Activated T-cell treated with anti-CD3 and anti-CD28 coated beads, Interleukin-2, amount 50 U/mL, for 24 hours (primary cell): Measurements from ENCODE around the gene ADSS1.

Experiments used
- DNase-seq: peaks from one replicate; pipeline ENCODE4 v3.0.0-alpha.2; 2020
- H3K27ac Mint-ChIP-seq: 2 replicates; pipeline ENCODE4 v1.8.0; 2020; ENCODE audit warnings: mild to moderate bottlenecking, mixed read lengths
- H3K27me3 Mint-ChIP-seq: 2 replicates; pipeline ENCODE4 v1.8.0; 2020; ENCODE audit warnings: mixed read lengths
- H3K36me3 Mint-ChIP-seq: 2 replicates; pipeline ENCODE4 v1.8.0; 2020; ENCODE audit warnings: low read depth, mixed read lengths
- H3K4me1 Mint-ChIP-seq: 2 replicates; pipeline ENCODE4 v1.8.0; 2020; ENCODE audit warnings: low read depth, mixed read lengths
- H3K4me3 Mint-ChIP-seq: 2 replicates; pipeline ENCODE4 v1.8.0; 2020; ENCODE audit warnings: mild to moderate bottlenecking, moderate library complexity, mixed read lengths
- H3K9me3 Mint-ChIP-seq: 2 replicates; pipeline ENCODE4 v1.8.0; 2020; ENCODE audit warnings: mixed read lengths

The ADSS1 gene

DNA sequence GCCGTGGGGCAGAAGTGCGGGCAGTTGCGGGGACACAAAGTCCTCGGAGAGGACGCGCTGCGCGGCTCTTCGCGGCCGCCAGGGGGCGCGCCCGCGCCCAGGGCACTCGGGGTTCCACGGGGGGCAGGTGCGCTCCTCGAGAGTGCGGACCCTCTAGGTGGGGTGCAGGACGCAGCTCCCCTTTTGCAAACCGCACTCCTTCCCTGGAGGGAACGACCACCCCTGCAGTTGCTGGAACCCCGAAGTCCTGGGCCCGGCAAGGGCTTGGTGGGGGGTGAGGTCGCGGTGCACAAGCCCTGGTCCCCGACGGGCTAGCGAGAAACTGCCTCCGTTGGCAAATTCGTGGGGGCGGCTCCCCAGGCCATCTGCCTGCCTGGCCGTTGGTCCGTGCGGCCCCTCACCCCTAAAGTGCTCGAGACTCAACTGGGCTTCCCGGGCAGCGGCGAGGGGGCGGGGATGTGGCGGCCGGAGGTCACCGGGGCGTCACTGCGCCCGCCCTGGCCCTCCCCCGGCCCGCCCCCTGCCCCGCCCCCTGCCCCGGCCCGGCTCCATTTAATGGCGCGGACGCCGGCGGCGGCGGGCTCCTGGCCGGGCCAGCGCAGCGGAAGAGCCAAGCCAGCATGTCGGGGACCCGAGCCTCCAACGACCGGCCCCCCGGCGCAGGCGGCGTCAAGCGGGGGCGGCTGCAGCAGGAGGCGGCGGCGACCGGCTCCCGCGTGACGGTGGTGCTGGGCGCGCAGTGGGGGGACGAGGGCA, at the start of gene ADSS1:
TSS of gene ADSS1 (plus strand) at position 579 of the 756 bp plus-strand sequence. CDS start at position 621, 42 bp downstream.
- no peaks in the 10 kb centered on the region for H3K4me1 Mint-ChIP-seq
- H3K9me3 Mint-ChIP-seq = no peaks in the 10 kb centered on the region
- H3K36me3 Mint-ChIP-seq = peaks cover 14% of the 10 kb centered on the region
- peak; percentile 85 for DNase-seq
- H3K27ac Mint-ChIP-seq = no peak within 1 kb of the TSS
- H3K27me3 Mint-ChIP-seq = no peaks in the 10 kb centered on the region
- H3K4me3 Mint-ChIP-seq = peak within 1 kb of the TSS; percentile 67

DNA sequence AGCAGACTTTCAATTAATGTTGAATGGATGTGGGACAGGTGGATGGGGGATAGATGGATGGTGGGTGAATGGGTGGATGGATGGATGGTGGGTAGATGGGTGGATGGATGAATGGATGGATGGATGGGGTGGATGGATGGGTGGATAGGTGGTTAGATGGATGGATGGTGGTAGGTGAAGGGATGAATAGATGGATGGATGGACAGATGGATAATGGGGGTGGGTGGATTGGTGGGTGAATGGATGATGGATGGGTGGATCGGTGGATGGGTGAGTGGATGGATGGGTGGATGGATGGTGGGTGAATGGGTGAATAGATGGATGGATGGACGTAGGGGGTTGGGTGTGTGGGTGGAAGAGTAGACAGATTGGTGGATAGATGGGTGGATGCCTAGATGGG, 48.6 kb upstream of the ADSS1 start:
- DNase-seq = no peak
- H3K4me3 Mint-ChIP-seq = no peak overlapping the region
- no peaks in the 10 kb centered on the region for H3K9me3 Mint-ChIP-seq
- H3K4me1 Mint-ChIP-seq = peaks cover 29% of the 10 kb centered on the region
- no peaks in the 10 kb centered on the region for H3K36me3 Mint-ChIP-seq
- no peaks in the 10 kb centered on the region for H3K27me3 Mint-ChIP-seq
- H3K27ac Mint-ChIP-seq = no peak overlapping the region

DNA sequence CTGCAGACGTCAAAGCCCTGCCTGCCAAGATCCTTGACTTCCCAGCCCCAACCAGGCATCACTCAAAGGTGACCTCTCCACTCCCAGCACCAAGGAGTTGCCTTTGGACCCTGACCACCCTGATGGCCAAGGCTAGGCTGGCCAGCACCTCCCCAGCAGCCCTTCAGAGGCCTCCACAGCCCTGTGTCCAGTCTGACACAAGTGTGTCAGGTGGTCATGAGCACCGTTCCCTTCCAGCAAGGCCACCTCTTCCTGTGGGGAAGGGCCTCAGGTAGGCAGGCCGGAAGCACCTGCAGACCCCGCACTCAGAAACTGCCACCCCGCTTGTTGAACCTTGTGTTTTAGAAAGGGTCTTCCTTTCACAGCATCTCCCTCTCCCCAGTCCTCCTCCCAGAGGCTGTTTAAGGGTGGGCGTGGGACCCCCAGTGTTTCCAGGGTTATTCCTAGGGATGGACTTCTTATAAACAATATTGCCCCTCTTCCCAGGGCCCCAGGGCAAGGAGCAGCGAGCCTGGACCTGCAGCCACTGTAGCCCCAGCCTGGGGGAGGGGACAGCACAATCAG, 47.8 kb upstream of the ADSS1 start:
- DNase-seq = no peak
- H3K27ac Mint-ChIP-seq = no peak overlapping the region

DNA sequence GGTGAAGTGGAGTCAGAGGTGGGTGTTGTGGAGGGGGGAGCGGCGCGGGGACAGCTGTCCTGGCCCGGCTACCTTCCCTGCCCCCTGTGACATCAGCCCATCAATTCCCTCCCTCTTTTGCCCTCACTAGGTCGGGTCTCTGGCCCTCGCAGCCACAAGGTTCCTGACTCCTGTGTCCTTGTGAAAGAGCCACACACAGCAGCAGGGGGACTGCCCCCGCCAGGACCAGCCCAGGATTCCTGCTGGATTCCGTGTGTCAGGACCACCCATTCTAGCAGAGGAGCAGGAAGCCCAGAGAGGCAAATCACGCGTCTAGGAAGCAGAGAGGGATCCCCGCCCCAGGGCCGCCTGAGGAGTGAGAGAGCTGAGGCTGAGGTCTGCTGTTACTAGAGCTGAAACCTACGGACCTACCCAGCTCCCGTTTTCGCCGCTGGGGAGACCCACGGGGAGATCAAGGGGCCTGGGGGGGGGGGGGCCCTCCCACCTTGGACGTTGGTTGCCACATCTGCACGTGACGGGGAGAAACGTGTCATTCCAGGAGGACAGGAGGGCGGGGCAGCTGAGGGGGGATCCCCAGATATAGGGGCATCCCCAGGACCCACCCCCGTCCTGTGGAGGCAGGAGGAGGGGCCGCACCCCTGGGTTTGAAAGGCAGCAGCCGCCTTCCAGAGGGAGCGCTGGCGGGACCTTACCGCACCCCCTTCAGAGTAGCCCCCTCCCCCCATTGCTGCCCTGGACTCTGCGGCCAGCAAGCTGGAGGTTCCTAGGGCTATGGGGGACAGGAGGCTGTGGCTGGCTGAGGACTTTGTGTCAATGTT, 47.1 kb upstream of the ADSS1 start:
- peak overlapping the region; percentile 72 for H3K4me3 Mint-ChIP-seq
- peak; percentile 77 for DNase-seq
- no peaks in the 10 kb centered on the region for H3K27me3 Mint-ChIP-seq
- peak overlapping the region; percentile 91 for H3K27ac Mint-ChIP-seq
- no peaks in the 10 kb centered on the region for H3K36me3 Mint-ChIP-seq
- peaks cover 29% of the 10 kb centered on the region for H3K4me1 Mint-ChIP-seq
- H3K9me3 Mint-ChIP-seq = no peaks in the 10 kb centered on the region

More for the DNA sequence above, 47.8 kb upstream of the ADSS1 start:
- H3K4me1 Mint-ChIP-seq = peaks cover 29% of the 10 kb centered on the region
- no peaks in the 10 kb centered on the region for H3K9me3 Mint-ChIP-seq
- no peak overlapping the region for H3K4me3 Mint-ChIP-seq
- no peaks in the 10 kb centered on the region for H3K27me3 Mint-ChIP-seq
- H3K36me3 Mint-ChIP-seq = no peaks in the 10 kb centered on the region

DNA sequence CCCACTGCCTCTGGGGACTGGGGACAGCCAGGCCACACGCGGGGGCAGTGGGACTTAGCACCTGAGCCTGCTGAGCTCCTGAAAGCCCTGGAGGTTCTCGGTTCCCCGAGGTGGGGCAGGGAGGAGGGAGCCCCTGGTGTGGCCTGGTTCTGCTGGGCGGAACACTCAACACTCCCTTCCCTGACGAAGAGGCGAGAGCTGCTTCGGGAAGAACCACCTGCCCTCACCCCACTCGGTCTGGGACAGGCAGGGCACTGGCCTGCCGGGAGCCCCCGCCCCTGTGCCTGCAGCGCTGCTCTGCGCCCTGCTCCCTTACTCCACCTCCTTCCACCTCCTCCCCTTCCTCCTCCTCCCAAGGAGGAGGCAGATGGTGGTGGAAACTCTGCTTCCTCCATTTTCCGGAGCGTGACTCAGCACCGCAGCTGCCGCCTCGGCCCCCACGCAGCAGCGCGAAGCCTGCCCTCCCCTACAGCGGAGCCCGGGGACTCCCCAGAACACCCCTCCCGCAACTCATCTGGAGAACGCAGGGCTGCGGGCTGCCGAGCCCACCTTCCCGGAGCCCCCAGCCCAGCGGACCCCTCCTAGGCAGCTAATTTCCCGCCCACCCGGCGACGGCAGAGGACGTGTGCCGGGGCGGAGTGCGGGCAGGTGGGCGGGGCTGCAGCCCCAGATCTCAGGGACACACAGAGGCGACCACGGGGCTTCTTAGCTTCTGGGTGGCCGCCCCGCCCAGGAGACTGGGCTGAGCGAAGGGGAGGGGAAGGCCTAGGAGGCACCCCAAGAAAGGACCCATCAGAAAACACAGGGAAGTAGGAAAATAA, 46.3 kb upstream of the ADSS1 start:
- DNase-seq = peak; percentile 89
- no peaks in the 10 kb centered on the region for H3K9me3 Mint-ChIP-seq
- H3K36me3 Mint-ChIP-seq = no peaks in the 10 kb centered on the region
- peak overlapping the region; percentile 91 for H3K27ac Mint-ChIP-seq
- H3K4me3 Mint-ChIP-seq = peak overlapping the region; percentile 72
- H3K4me1 Mint-ChIP-seq = peaks cover 29% of the 10 kb centered on the region
- no peaks in the 10 kb centered on the region for H3K27me3 Mint-ChIP-seq

DNA sequence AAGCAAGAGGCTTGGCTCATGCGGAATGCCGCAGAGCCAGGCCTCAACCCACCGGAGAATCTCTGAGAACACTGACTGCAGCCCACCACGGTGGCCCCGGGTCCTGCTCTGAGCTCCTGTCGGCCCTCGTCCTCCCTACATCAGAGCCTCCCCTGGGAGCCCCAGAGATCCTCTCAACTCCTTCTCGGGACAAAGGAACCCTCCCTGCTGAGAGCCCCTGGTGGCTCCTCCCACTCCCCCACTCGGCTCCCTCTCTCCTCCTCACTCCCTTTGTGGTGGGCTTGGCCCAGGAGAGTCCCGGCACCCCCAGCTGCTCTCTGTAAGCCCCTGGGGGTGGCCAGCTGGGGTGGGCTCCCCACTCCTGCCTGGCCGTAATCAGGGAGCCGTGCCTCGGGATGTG, 45.7 kb upstream of the ADSS1 start:
- Mint-ChIP-seq H3K36me3 (no peaks in the 10 kb centered on the region), H3K4me3 (peak overlapping the region; percentile 72), H3K27me3 (no peaks in the 10 kb centered on the region), H3K9me3 (no peaks in the 10 kb centered on the region), H3K4me1 (peaks cover 29% of the 10 kb centered on the region), H3K27ac (peak overlapping the region; percentile 91)
- no peak for DNase-seq

DNA sequence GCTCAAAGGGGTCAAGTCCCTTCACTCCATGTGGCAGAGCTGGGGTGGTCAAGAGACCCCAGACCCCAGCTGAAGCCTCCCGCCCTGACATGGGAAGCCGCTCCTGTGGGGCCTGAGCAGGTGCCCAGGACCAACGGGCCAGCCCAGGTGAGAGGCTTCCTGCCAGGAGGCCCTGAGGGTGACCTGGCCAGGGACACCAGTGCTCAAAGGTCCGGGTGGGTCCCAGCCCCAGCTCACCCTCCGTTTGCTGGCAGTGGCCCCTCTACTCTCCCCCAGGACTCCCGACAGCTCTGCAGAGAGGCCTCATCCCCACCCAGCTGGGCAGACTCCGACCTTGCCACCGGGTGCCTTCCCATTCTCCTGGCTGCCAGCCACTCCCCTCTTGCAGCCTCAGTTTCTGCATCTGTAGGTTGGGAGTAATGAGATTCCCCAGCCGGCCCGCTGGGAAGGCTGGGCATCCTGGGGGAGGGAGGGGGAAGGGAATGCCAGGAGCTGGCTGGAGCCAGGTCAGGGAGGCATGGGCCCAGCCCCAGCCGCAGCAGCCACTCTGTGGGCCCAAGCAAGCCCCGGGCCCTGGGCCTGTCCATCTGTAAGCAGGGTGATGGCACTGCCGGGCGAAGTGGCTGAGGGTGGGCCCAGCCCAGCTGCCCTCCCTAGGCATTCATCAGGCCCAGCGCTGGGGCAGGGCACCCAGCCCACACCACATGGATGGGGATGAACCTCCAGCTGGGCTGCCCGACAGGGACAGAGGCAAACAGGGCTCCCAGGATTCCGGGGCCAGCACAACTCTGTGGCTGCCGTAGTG, 44.9 kb upstream of the ADSS1 start:
- no peaks in the 10 kb centered on the region for H3K36me3 Mint-ChIP-seq
- peak overlapping the region; percentile 72 for H3K4me3 Mint-ChIP-seq
- DNase-seq = peak; percentile 31
- H3K27ac Mint-ChIP-seq = no peak overlapping the region
- H3K4me1 Mint-ChIP-seq = peaks cover 25% of the 10 kb centered on the region
- no peaks in the 10 kb centered on the region for H3K27me3 Mint-ChIP-seq
- H3K9me3 Mint-ChIP-seq = no peaks in the 10 kb centered on the region

DNA sequence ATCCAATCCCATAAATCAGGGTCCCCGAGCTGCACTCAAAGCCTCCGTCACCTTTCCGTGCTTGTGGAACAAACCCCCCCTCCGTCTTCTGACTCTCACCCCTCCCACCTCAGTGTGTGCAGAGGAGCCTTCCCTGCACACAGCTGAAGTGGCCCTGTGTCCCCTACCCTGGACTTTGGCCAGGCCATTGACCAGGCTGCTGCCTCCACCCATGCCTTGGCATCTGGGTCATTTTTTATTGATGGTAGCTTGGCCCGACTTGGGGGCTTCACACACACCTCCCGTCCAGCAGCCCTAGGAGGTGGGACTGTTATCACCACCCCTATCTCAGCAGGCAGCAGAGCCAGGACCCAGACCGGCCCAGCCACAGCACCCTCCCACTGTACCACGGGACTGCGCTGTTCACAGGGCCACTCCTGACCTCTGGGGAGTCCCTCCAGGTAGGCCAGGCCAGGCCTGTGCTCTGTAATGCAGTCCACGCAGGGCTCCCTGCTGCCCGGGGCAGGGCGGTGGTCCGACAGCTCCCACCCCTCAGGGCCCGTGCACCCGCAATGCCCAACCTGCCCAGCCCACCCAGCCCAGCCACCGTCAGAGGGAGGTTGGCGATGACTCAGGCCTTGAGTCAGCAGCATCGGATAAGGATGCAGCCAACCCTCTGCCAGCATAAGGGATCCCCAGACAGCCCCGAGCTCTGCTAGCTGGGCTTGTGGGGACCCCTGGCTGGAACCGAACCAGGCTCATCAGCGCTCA, 43.8 kb upstream of the ADSS1 start:
- Mint-ChIP-seq H3K9me3 (no peaks in the 10 kb centered on the region), H3K4me3 (no peak overlapping the region), H3K4me1 (peaks cover 23% of the 10 kb centered on the region), H3K27me3 (no peaks in the 10 kb centered on the region), H3K36me3 (no peaks in the 10 kb centered on the region), H3K27ac (no peak overlapping the region)
- no peak for DNase-seq

DNA sequence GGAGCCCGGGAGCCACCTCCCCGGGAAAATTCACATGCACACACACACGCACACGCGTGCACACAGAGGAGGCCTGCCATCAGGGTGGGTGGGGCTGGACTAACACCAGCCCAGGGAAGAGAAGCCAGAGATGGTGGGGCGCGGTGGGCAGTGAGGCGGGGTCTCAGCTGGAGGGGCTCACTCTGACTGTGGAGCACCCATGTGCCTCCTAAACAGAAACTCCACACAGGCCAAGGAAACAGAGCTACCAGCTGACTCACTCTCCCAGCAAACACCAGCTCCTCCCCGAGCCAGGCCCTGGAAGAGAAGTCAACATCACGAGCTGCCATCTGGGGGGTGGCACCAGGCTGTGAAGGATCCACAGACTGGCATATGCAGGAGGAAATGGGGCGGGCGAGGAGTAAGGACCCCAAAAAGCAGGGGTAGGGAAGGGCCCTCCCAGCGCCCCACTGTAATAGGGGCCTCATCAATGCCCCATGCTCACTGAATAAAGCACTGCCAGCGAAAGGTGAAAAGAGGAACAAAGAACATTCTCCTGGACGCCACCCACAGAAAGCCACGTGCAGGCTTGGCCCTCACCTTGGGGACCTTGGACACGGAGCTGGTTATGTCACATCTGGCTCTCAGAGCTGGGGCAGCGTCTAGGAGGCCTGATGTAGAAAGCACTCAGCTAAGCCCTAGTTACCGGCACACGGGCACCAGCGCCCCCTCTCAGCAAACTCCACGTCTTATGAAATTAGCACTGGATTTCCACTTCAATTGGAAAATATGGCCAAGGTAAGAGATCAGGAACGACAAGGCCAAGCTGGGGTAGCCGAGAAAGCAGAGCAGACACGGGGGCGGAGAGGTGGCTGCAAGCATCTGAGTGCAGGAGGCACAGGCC, 43.0 kb upstream of the ADSS1 start:
- Mint-ChIP-seq H3K4me3 (no peak overlapping the region), H3K27ac (no peak overlapping the region)

DNA sequence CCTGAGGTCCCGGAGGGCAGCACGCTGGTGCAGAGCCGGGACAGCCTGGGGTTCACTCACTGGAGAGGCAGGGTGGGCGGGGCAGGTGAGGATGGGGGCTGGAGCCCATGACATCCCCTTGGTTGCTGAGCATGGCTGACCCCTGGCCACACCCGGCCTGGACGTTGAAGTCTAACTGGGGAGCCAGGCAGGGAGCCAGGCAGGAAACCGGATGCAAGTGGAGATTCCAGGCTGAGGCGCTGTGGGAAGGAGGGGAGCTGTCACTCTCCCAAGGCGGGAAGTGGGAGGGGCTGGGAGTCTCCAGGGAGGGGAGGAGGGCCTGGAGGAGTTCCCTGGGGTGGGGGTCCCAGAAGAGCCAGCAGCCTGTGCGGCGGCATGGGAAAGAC, 42.3 kb upstream of the ADSS1 start:
- H3K27me3 Mint-ChIP-seq = no peaks in the 10 kb centered on the region
- no peak overlapping the region for H3K27ac Mint-ChIP-seq
- DNase-seq = no peak
- no peaks in the 10 kb centered on the region for H3K9me3 Mint-ChIP-seq
- no peaks in the 10 kb centered on the region for H3K36me3 Mint-ChIP-seq
- H3K4me3 Mint-ChIP-seq = no peak overlapping the region
- peaks cover 28% of the 10 kb centered on the region for H3K4me1 Mint-ChIP-seq

More for the DNA sequence above, 43.0 kb upstream of the ADSS1 start:
- Mint-ChIP-seq H3K4me1 (peaks cover 24% of the 10 kb centered on the region), H3K9me3 (no peaks in the 10 kb centered on the region), H3K27me3 (no peaks in the 10 kb centered on the region), H3K36me3 (no peaks in the 10 kb centered on the region)
- no peak for DNase-seq

DNA sequence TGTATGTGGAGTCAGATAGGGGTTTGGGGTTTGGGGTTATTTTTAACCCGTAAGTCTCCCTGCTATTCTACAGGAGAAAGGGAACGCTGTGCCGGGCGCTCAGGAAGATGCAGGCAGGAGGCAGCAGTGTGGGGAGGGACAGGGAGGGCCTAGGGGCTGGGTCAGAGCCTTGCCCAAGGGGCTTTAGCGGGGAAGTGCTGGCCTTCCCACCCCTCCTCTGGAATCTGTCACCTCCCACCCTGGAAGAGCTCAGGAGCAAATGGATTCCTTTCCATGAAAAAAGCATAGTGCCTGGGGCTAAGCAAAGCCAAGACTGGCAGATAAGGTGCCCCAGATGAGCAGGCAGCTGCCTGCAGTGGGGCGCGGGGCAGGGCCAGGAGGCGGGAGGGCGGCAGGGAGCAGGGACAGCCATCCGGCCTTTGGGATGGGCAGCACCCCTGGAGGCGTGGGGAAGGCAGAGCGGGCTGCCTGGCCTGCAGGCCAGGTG, 41.9 kb upstream of the ADSS1 start:
- H3K4me1 Mint-ChIP-seq = peaks cover 31% of the 10 kb centered on the region
- H3K27ac Mint-ChIP-seq = no peak overlapping the region
- no peak overlapping the region for H3K4me3 Mint-ChIP-seq

DNA sequence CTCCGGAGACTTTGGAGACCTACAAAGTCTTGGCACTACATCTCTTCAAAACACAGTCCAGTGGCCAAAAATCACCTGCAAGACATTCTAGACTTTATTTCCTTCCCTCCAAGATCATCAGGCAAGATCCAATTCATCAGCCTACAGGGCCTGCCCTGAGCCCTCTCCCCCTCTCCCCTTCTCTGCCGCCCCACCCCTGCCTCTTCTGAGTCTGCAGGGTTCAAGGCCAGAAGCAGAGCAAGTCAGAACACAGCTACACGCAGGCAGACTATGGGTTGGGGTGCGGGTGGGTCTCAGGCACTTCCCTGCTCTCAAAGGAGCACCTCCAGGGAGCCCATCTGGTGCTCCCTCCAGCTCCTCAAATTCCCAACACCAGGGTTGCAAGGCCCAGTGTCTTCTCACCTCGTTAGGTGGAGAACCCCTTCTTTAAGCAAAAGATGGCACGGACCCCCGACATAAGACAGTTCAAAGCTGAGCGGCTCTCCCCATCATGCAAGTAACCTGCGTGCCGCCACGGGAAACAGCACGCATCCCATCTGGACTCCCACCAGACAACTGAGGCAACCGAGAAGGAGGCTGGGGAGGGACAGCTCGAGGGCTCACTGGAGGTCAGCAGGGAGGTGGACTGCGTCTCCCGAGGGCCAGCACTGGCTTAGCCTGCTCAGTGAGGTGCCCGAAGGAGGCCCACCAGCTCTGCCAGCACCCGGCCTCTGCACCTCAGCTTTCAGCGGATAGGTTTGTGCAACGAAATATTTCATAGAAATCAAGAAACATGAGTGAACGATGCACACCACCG, 40.2 kb upstream of the ADSS1 start:
- Mint-ChIP-seq H3K4me1 (peaks cover 29% of the 10 kb centered on the region), H3K27ac (no peak overlapping the region), H3K9me3 (no peaks in the 10 kb centered on the region), H3K27me3 (no peaks in the 10 kb centered on the region), H3K36me3 (no peaks in the 10 kb centered on the region), H3K4me3 (no peak overlapping the region)
- DNase-seq = no peak

More for the DNA sequence above, 41.9 kb upstream of the ADSS1 start:
- H3K9me3 Mint-ChIP-seq = no peaks in the 10 kb centered on the region
- no peaks in the 10 kb centered on the region for H3K27me3 Mint-ChIP-seq
- DNase-seq = no peak
- no peaks in the 10 kb centered on the region for H3K36me3 Mint-ChIP-seq
